Nephron (organoid): ENCODE results near the gene THTPA.

Experiments used
- H3K27ac Mint-ChIP-seq, 3 experiments: 2 replicates each; pipeline ENCODE4 v1.8.0; 2020; ENCODE audit warnings: mixed read lengths in 3 of 3, mild to moderate bottlenecking in 2 of 3, moderate library complexity in 1 of 3
- H3K27me3 Mint-ChIP-seq: 2 replicates; pipeline ENCODE4 v1.8.0; 2021; ENCODE audit warnings: low read depth, mild to moderate bottlenecking, moderate library complexity, mixed read lengths
- H3K36me3 Mint-ChIP-seq: 2 replicates; pipeline ENCODE4 v1.8.0; 2020; ENCODE audit warnings: low read depth, mixed read lengths
- H3K4me1 Mint-ChIP-seq: 2 replicates; pipeline ENCODE4 v1.8.0; 2020; ENCODE audit warnings: mixed read lengths
- H3K4me3 Mint-ChIP-seq, 3 experiments: 2 replicates each; pipeline ENCODE4 v1.8.0; 2020; ENCODE audit warnings: mild to moderate bottlenecking in 3 of 3, mixed read lengths in 3 of 3, moderate library complexity in 2 of 3
- H3K9me3 Mint-ChIP-seq: 2 replicates; pipeline ENCODE4 v1.8.0; 2020; ENCODE audit warnings: mixed read lengths
- CTCF ChIP-seq, 3 experiments: fragments of 200-600 bp; sonication (generic); IDR thresholded peaks; one replicate each; pipeline ENCODE4 v1.5.0; 2021; ENCODE audit warnings: antibody characterized with exemption in 3 of 3; ENCODE audit not compliant: unreplicated experiment in 3 of 3

Gene THTPA

GRCh38 chr14:23555882-23556699 lies at the start of gene THTPA:
Gene THTPA (plus strand): TSS chr14:23556271. CDS start chr14:23556758, 487 bp downstream.
- no peak for TF ChIP-seq CTCF (IDR thresholded peaks at IDR 0.05; ENCODE audit: unreplicated experiment in 3 of 3)
- Mint-ChIP-seq H3K27ac (peak within 1 kb of the TSS; percentile 88 to 98 (median 94)), H3K36me3 (peaks cover 4% of the 10 kb centered on the region), H3K27me3 (no peaks in the 10 kb centered on the region), H3K4me1 (peaks cover 31% of the 10 kb centered on the region), H3K4me3 (peak within 1 kb of the TSS; percentile 94 to 99 (median 99)), H3K9me3 (no peaks in the 10 kb centered on the region)

GRCh38 chr14:23512156-23512555 lies 43.9 kb upstream of the THTPA start:
- no peaks in the 10 kb centered on the region for H3K9me3 Mint-ChIP-seq
- H3K27ac Mint-ChIP-seq: no peak overlapping the region
- no peak for TF ChIP-seq CTCF (IDR thresholded peaks at IDR 0.05; ENCODE audit: unreplicated experiment in 3 of 3)
- peak overlapping the region in 1 of 3 experiments; percentile 55 for H3K4me3 Mint-ChIP-seq
- H3K27me3 Mint-ChIP-seq: no peaks in the 10 kb centered on the region
- H3K36me3 Mint-ChIP-seq: peaks cover 12% of the 10 kb centered on the region
- no peaks in the 10 kb centered on the region for H3K4me1 Mint-ChIP-seq

GRCh38 chr14:23513005-23513817 lies 42.9 kb upstream of the THTPA start:
- TF ChIP-seq CTCF (IDR thresholded peaks at IDR 0.05; ENCODE audit: unreplicated experiment in 3 of 3): no peak
- H3K9me3 Mint-ChIP-seq: no peaks in the 10 kb centered on the region
- no peak overlapping the region for H3K27ac Mint-ChIP-seq

GRCh38 chr14:23513818-23514643 lies 42.0 kb upstream of the THTPA start:
- Mint-ChIP-seq H3K27me3 (no peaks in the 10 kb centered on the region), H3K4me1 (no peaks in the 10 kb centered on the region), H3K9me3 (no peaks in the 10 kb centered on the region), H3K27ac (no peak overlapping the region), H3K4me3 (no peak overlapping the region), H3K36me3 (peaks cover 12% of the 10 kb centered on the region)
- no peak for TF ChIP-seq CTCF (IDR thresholded peaks at IDR 0.05; ENCODE audit: unreplicated experiment in 3 of 3)

More at GRCh38 chr14:23513005-23513817, 42.9 kb upstream of the THTPA start:
- Mint-ChIP-seq H3K4me1 (no peaks in the 10 kb centered on the region), H3K36me3 (peaks cover 12% of the 10 kb centered on the region), H3K4me3 (no peak overlapping the region), H3K27me3 (no peaks in the 10 kb centered on the region)

GRCh38 chr14:23514644-23514957 lies 41.5 kb upstream of the THTPA start:
- Mint-ChIP-seq H3K4me1 (no peaks in the 10 kb centered on the region), H3K27me3 (no peaks in the 10 kb centered on the region), H3K4me3 (no peak overlapping the region), H3K36me3 (peaks cover 12% of the 10 kb centered on the region), H3K27ac (no peak overlapping the region), H3K9me3 (no peaks in the 10 kb centered on the region)
- TF ChIP-seq CTCF (IDR thresholded peaks at IDR 0.05; ENCODE audit: unreplicated experiment in 3 of 3): no peak
